HepG2 (cell line): ENCODE measurements around the gene COLQ. TPM values are rescaled to one million over a fixed set of nuclear protein-coding genes. Genes with fewer than 3 reads are reported as not detected.

Experiments
- ATAC-seq: fragments of 200-7000 bp; cut with Tn5 transposase; 3 replicates; pipeline ENCODE4 v1.9.1; 2020; ENCODE audit warnings: mild to moderate bottlenecking, moderate library complexity
- BruUV-seq: library from RNA; stranded (reverse); fragments of 400-500 nt; replicated peaks from 2 replicates; lab custom pipeline; 2021; lab: Mats Ljungman, UMichigan
- CTCF ChIA-PET: fragments of 300-600 bp; formaldehyde crosslinking; extraction: SDS; loops from one replicate; lab custom pipeline; 2021; ENCODE audit warnings: low total read pairs, inconsistent platforms, low intra/inter-chr PET ratio; lab: Yijun Ruan, JAX
- POLR2A ChIA-PET: fragments of 350-600 bp; sonication (Branson Sonifier 250); formaldehyde crosslinking; loops from one replicate; lab custom pipeline; 2020; ENCODE audit warnings: antibody characterized with exemption, inconsistent platforms; lab: Yijun Ruan, JAX
- DNase-seq: peaks from one replicate; pipeline ENCODE4 v3.0.0-alpha.2; 2015; ENCODE audit warnings: low spot score
- FAIRE-seq: peaks from 3 replicates; lab custom pipeline; 2011; peaks lifted over from hg19 to GRCh38; lab: Jason Lieb, UNC
- H2AFZ ChIP-seq: one replicate; pipeline ENCODE4 v1.6.1; 2011; ENCODE audit warnings: low read length, inconsistent platforms
- H3K27ac ChIP-seq: fragments of 300-600 bp; 3 replicates; pipeline ENCODE4 v1.8.0; 2011; ENCODE audit warnings: mixed run types, mild to moderate bottlenecking, mixed read lengths, low read length, inconsistent platforms; ENCODE audit not compliant: insufficient read depth; ENCODE audit errors: extremely low read length
- H3K27me3 ChIP-seq, 2 experiments: fragments of 200-600 bp in 1 of 2; 2 replicates in 1 of 2; 3 replicates in 1 of 2; pipeline versions ENCODE4 v1.6.0 to v1.8.0; 2011; ENCODE audit warnings: low read length in 2 of 2, mild to moderate bottlenecking in 2 of 2, moderate library complexity in 2 of 2, inconsistent platforms in 1 of 2; ENCODE audit not compliant: insufficient read depth in 2 of 2, control insufficient read depth in 1 of 2
- H3K36me3 ChIP-seq, 2 experiments: fragments of 200-600 bp in 1 of 2; replicated peaks in 1 of 2; 2 replicates in 1 of 2; 3 replicates in 1 of 2; pipeline versions ENCODE4 v1.5.1 to v1.8.0; 2011; ENCODE audit warnings: low read length in 2 of 2, inconsistent platforms in 1 of 2; ENCODE audit not compliant: insufficient read depth in 2 of 2, control insufficient read depth in 1 of 2
- H3K4me1 ChIP-seq: 2 replicates; pipeline ENCODE4 v1.5.1; 2012; ENCODE audit warnings: low read length, inconsistent platforms; ENCODE audit not compliant: insufficient read depth
- H3K4me2 ChIP-seq: 2 replicates; pipeline ENCODE4 v1.6.0; 2011; ENCODE audit warnings: low read depth, low read length, inconsistent platforms
- H3K4me3 ChIP-seq, 3 experiments: fragments of 200-600 bp in 1 of 3; sonication (generic), shearing (Covaris generic) in 1 of 3; replicated peaks in 1 of 3; 2 replicates each; pipeline ENCODE4 v1.5.1; 2011 to 2016; ENCODE audit warnings: low read length in 3 of 3, inconsistent platforms in 2 of 3, low read depth in 2 of 3, mild to moderate bottlenecking in 2 of 3, control low read depth in 1 of 3, mixed read lengths in 1 of 3; ENCODE audit not compliant: insufficient read depth in 1 of 3
- H3K79me2 ChIP-seq: one replicate; pipeline ENCODE4 v1.6.1; 2011; ENCODE audit warnings: low read length, inconsistent platforms; ENCODE audit not compliant: insufficient read depth
- H3K9ac ChIP-seq: 2 replicates; pipeline ENCODE4 v1.6.0; 2011; ENCODE audit warnings: mild to moderate bottlenecking, low read depth, low read length, inconsistent platforms; ENCODE audit not compliant: insufficient read depth
- H3K9me3 ChIP-seq: 2 replicates; pipeline ENCODE4 v1.5.1; 2012; ENCODE audit warnings: mild to moderate bottlenecking, low read length
- H4K20me1 ChIP-seq: 2 replicates; pipeline ENCODE4 v1.6.0; 2011; ENCODE audit warnings: inconsistent platforms, mild to moderate bottlenecking, low read length, moderate library complexity; ENCODE audit not compliant: insufficient read depth
- FIP1L1 ChIP-seq: fragments of 200-400 bp; formaldehyde crosslinking; IDR thresholded peaks from 2 replicates; pipeline ENCODE4 v1.6.1; 2018; ENCODE audit warnings: low read depth, mild to moderate bottlenecking, low read length, moderate library complexity, borderline replicate concordance; ENCODE audit not compliant: insufficient read depth
- KDM1A ChIP-seq: IDR thresholded peaks from 2 replicates; pipeline ENCODE4 v1.6.1; 2016; ENCODE audit warnings: missing compliant biosample characterization
- SRSF4 ChIP-seq: fragments of 200-400 bp; formaldehyde crosslinking; IDR thresholded peaks from one replicate; pipeline ENCODE4 v1.6.1; 2018; ENCODE audit warnings: mild to moderate bottlenecking, low read depth, low read length, moderate library complexity; ENCODE audit not compliant: poor library complexity, severe bottlenecking
- ZNF136 ChIP-seq: sonication (generic); formaldehyde crosslinking; IDR thresholded peaks from 2 replicates; pipeline ENCODE4 v1.8.1; 2022; ENCODE audit warnings: low read depth, mild to moderate bottlenecking, moderate library complexity, missing genetic modification reagents
- ZNF205 ChIP-seq: IDR thresholded peaks from 2 replicates; pipeline ENCODE4 v1.6.1; 2018; ENCODE audit warnings: missing biosample characterization, missing genetic modification reagents
- ZNF709 ChIP-seq: sonication (generic); formaldehyde crosslinking; IDR thresholded peaks from 2 replicates; pipeline ENCODE4 v1.5.0; 2020; ENCODE audit warnings: mild to moderate bottlenecking, missing genetic modification reagents
- whole genome bisulfite sequencing: methylation state at CpG from one replicate; pipeline ENCODE4 v1.1.6; 2017; ENCODE audit warnings: low lambda C conversion rate; 5-methylcytosine and 5-hydroxymethylcytosine counted together
- in situ Hi-C: cut with HindIII; loops from 2 replicates; pipeline ENCODE4 v1.10.0; 2017; ENCODE audit warnings: low pct_unique_long_range_greater_than_20kb; ENCODE audit not compliant: extremely low pct_ligation_motif_present
- intact Hi-C: fragments of 100-400 bp; cut with micrococcal nuclease; formaldehyde crosslinking; loops from one replicate; pipeline ENCODE4 v1.10.0; 2022; ENCODE audit not compliant: unreplicated experiment
- microRNA-seq: library from miRNA; unstranded; fragments of <30 nt; microRNA quantifications from one replicate; pipeline ENCODE4, GENCODE V29; 2020
- polyA plus RNA-seq, 8 experiments: library from polyadenylated mRNA; depleted of rRNA in 3 of 8; stranded (reverse) in 7 of 8; unstranded in 1 of 8; fragments of >200 nt; fragmentation: Illumina TruSeq in 4 of 8; extraction: Trizol in 4 of 8; gene quantifications; 2 replicates each; pipeline versions ENCODE4 v1.2.1 to v1.2.3, GENCODE V29; 2011 to 2016; ENCODE audit warnings: low read depth in 4 of 8, missing spikeins in 1 of 8, mixed read lengths in 1 of 8; ENCODE audit not compliant: insufficient read depth in 1 of 8
- small RNA-seq, 3 experiments: library from RNA; depleted of rRNA; stranded (forward); fragments of <200 nt; gene quantifications; one replicate each; pipeline ENCODE3, GENCODE V24; 2012; ENCODE audit warnings: low read depth in 2 of 3, low replicate concordance in 1 of 3; ENCODE audit not compliant: insufficient read length in 3 of 3, insufficient read depth in 2 of 3
- total RNA-seq, 5 experiments: library from RNA; depleted of rRNA; stranded (reverse); fragments of >200 nt; fragmentation: Illumina TruSeq; extraction: Trizol; gene quantifications; 2 replicates each; pipeline ENCODE4 v1.2.3, GENCODE V29; 2016; ENCODE audit warnings: low read depth in 1 of 5
- TF ChIP-seq, protein P1 (sequence below): sonication (generic); formaldehyde crosslinking; IDR thresholded peaks from 2 replicates; pipeline ENCODE4 v1.5.0; 2020; ENCODE audit warnings: mild to moderate bottlenecking, missing genetic modification reagents, borderline replicate concordance

The COLQ gene
- total and polyA plus RNA-seq, 2 of the 13 experiments (the other 11 are each of a cell fraction or from before 2014, with no cell fraction given) = 0.31 to 0.46 TPM

DNA sequence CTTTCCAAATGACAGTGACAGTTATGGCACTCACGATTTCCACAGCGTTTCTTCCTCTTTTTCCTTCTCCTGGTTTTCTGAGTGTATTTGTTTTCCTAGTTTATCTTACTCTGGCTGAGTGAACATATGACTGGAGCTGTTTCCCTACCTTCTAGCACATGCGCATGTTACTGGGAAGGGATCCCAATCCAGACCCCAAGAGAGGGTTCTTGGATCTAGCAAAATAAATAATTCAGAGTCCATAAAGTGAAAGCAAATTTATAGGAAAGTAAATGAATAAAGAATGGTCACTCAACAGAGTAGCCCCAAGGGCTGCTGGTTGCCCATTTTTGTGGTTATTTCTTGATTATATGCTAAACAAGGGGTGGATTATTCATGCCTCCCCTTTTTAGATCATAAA, 118.0 kb downstream of the COLQ start:
- H3K36me3 ChIP-seq = no peaks in the 10 kb centered on the region
- WGBS = 65% methylated on average over 3 of the region's 3 CpGs
- H3K4me2 ChIP-seq = no peak overlapping the region
- no peak overlapping the region for H3K9ac ChIP-seq
- no peaks in the 10 kb centered on the region for H3K79me2 ChIP-seq
- FAIRE-seq (no peak), DNase-seq (no peak), ATAC-seq (no peak)
- H3K27me3 ChIP-seq = no peaks in the 10 kb centered on the region
- no peak overlapping the region for H3K4me3 ChIP-seq
- TF ChIP-seq, protein P1, sequence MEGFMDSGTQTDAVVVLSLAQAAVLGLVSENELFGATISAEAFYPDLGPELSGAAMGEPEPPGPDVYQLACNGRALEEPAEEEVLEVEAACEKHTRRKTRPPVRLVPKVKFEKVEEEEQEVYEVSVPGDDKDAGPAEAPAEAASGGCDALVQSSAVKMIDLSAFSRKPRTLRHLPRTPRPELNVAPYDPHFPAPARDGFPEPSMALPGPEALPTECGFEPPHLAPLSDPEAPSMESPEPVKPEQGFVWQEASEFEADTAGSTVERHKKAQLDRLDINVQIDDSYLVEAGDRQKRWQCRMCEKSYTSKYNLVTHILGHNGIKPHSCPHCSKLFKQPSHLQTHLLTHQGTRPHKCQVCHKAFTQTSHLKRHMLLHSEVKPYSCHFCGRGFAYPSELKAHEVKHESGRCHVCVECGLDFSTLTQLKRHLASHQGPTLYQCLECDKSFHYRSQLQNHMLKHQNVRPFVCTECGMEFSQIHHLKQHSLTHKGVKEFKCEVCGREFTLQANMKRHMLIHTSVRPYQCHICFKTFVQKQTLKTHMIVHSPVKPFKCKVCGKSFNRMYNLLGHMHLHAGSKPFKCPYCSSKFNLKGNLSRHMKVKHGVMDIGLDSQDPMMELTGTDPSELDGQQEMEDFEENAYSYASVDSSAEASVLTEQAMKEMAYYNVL (CRISPR knock-in tag) = no peak
- TF ChIP-seq KDM1A (CRISPR knock-in tag) = no peak
- H3K27ac ChIP-seq = no peak overlapping the region
- no TSS peak for BruUV-seq
- H2AFZ ChIP-seq = no peak overlapping the region
- H3K4me1 ChIP-seq = no peaks in the 10 kb centered on the region
- intact Hi-C loops (loop anchor here (10.0 kb wide), 1 partner anchor 199 kb away; the partner anchor contains the start of gene CAPN7), in situ Hi-C loops (loop anchor here (10.0 kb wide), 2 partner anchors 199 to 299 kb away; partner anchors contain the start of gene CAPN7)
- ChIA-PET POLR2A (no interaction called here), CTCF (no interaction called here)
- H3K9me3 ChIP-seq = no peaks in the 10 kb centered on the region
- no peaks in the 10 kb centered on the region for H4K20me1 ChIP-seq

DNA sequence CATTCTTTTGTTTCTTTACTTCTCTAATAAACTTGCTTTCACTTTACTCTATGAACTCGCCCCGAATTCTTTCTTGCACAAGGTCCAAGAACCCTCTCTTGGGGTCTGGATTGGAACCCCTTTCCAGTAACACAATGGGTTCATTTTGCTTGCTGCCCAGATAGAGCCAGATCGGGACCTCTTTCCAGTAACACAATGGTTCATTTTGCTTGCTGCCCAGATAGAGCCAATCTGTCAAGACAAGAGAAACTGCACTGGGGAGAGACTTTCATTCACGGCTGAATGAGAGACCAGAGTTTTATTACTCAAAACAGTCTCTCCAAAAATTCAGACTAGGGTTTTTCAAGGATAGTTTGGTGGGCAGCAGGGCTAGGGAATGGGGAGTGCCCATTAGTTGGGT, 119.6 kb downstream of the COLQ start:
- intact Hi-C loops = loop anchor here (10.0 kb wide), 1 partner anchor 197 kb away; the partner anchor contains the start of gene CAPN7
- no peak for FAIRE-seq
- WGBS = 57% methylated on average over 4 of the region's 4 CpGs
- in situ Hi-C loops = loop anchor here (10.0 kb wide), 2 partner anchors 197 to 297 kb away; partner anchors contain the start of gene CAPN7
- Histone ChIP-seq H3K79me2 (no peaks in the 10 kb centered on the region), H3K9me3 (no peaks in the 10 kb centered on the region), H3K4me1 (no peaks in the 10 kb centered on the region), H3K27me3 (no peaks in the 10 kb centered on the region), H3K4me2 (no peak overlapping the region), H2AFZ (no peak overlapping the region), H3K9ac (no peak overlapping the region), H3K36me3 (no peaks in the 10 kb centered on the region), H4K20me1 (no peaks in the 10 kb centered on the region), H3K4me3 (no peak overlapping the region), H3K27ac (no peak overlapping the region)
- DNase-seq = no peak
- ATAC-seq = no peak
- no TSS peak for BruUV-seq
- ChIA-PET CTCF (no interaction called here), POLR2A (no interaction called here)
- TF ChIP-seq FIP1L1 (no peak), ZNF709 (CRISPR knock-in tag) (no peak), SRSF4 (no peak), ZNF205 (CRISPR knock-in tag) (no peak), ZNF136 (CRISPR knock-in tag) (no peak)

Small RNAs within 50 kb of the gene (microRNA-seq; reads per million reads assigned to microRNA genes)
- gene MIR4270 = not detected

Small RNAs within 50 kb of the gene (small RNA-seq; reads per million reads assigned to genes)
- gene MIR4270 (0 reads per million in 3 experiments), gene RN7SL110P (0 reads per million in 3 experiments), gene RNU6-1024P (0 reads per million in 3 experiments)

Other genes with a start within 250 kb of the COLQ start
- 0.09 TPM in 1 of 2 replicates, not detected in the other for gene SH3BP5, start 189.1 kb downstream of the COLQ start, total RNA-seq (2016; rRNA removed; fragmentation: Illumina TruSeq; extraction: Trizol)
- gene SH3BP5, start 189.1 kb downstream of the COLQ start, polyA plus RNA-seq (2011; rRNA removed) = 0.09 and 0.16 TPM in 2 replicates
- 29.4 and 35.9 TPM in 2 replicates for gene METTL6, start 94.2 kb downstream of the COLQ start, total RNA-seq (2016; rRNA removed; fragmentation: Illumina TruSeq; extraction: Trizol)
- 17.2 and 17.3 TPM in 2 replicates for gene METTL6, start 94.2 kb downstream of the COLQ start, polyA plus RNA-seq (2011; rRNA removed)
- gene EAF1, start 94.1 kb downstream of the COLQ start, total RNA-seq (2016; rRNA removed; fragmentation: Illumina TruSeq; extraction: Trizol) = 30.0 and 38.5 TPM in 2 replicates
- gene EAF1, start 94.1 kb downstream of the COLQ start, polyA plus RNA-seq (2011; rRNA removed) = 8.1 and 8.4 TPM in 2 replicates
- gene HACL1, start 79.9 kb upstream of the COLQ start, total RNA-seq (2016; rRNA removed; fragmentation: Illumina TruSeq; extraction: Trizol) = 25.7 and 32.0 TPM in 2 replicates
- gene HACL1, start 79.9 kb upstream of the COLQ start, polyA plus RNA-seq (2011; rRNA removed) = 22.1 and 25.7 TPM in 2 replicates
- 12.4 and 15.7 TPM in 2 replicates for gene BTD, start 80.0 kb upstream of the COLQ start, total RNA-seq (2016; rRNA removed; fragmentation: Illumina TruSeq; extraction: Trizol)
- gene BTD, start 80.0 kb upstream of the COLQ start, polyA plus RNA-seq (2011; rRNA removed) = 35.3 and 35.5 TPM in 2 replicates